ENCODE results near the gene QSOX2. TPM values are rescaled to one million over a fixed set of nuclear protein-coding genes. Genes with fewer than 3 reads are reported as not detected.

QSOX2 gene
- total RNA-seq, 1 experiment from 2014 or later = 34.6 TPM

GRCh38 chr9:136163248-136163850 lies 82.3 kb downstream of the QSOX2 start:
- CTCF ChIA-PET = no interaction called here
- BruUV-seq (replicated peaks) = no TSS peak

DNA sequence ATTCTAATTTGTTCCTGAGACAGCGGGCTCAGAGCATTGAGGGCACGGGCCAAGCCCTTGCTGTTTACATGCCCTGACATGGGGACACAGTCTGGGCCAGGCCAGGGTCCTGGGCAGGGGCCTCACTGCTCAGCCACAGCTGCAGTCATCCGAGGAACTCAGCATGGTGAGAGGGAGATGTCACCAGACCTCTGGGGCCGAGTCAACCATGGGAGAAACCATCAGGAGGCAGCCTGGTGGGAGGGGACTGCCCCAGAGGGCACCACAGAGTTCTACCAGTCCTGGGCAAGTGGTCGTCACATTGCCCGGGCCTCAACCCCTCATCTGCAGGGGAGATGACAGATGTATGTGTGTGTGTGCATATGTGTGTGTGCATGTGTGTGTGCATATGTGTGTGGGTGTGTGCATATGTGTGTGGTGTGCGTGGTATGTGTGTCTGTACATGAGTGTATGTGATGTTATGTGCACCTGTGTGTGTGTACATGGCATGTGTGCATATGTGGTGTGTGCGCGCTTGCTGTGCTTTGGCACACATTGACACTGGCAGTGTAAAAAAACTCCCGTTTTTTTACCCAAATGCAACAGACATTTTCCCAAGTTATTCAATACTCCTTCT lies 84.5 kb downstream of the QSOX2 start:
- Histone ChIP-seq H3K9me3 (ENCODE audit: insufficient read depth, low read depth) (peaks cover 3% of the 10 kb centered on the region; the same call in 1 of the 2 replicates), H3K27ac (no peak overlapping the region), H3K4me1 (replicated peaks; ENCODE audit: insufficient read depth) (no peaks in the 10 kb centered on the region), H2AFZ (no peak overlapping the region), H3K4me3 (no peak overlapping the region), H3F3A (ENCODE audit: insufficient read depth, low read depth) (no peaks in the 10 kb centered on the region), H3K79me2 (ENCODE audit: low read depth) (no peaks in the 10 kb centered on the region), H3K9me2 (ENCODE audit: insufficient read depth) (no peaks in the 10 kb centered on the region), H3K36me3 (ENCODE audit: low read depth) (no peaks in the 10 kb centered on the region), H3K27me3 (ENCODE audit: insufficient read depth, low read depth) (peaks cover 64% of the 10 kb centered on the region), H4K20me1 (ENCODE audit: insufficient read depth) (no peaks in the 10 kb centered on the region), H3K4me2 (no peak overlapping the region)
- ChIA-PET POLR2A (ENCODE audit: unreplicated experiment) (no interaction called here), CTCF (no interaction called here)
- no TSS peak for BruUV-seq (replicated peaks)
- no peak for TF ChIP-seq EZH2 (IDR thresholded peaks at IDR 0.05; ENCODE audit: low read depth)
- TF ChIP-seq, protein P1, sequence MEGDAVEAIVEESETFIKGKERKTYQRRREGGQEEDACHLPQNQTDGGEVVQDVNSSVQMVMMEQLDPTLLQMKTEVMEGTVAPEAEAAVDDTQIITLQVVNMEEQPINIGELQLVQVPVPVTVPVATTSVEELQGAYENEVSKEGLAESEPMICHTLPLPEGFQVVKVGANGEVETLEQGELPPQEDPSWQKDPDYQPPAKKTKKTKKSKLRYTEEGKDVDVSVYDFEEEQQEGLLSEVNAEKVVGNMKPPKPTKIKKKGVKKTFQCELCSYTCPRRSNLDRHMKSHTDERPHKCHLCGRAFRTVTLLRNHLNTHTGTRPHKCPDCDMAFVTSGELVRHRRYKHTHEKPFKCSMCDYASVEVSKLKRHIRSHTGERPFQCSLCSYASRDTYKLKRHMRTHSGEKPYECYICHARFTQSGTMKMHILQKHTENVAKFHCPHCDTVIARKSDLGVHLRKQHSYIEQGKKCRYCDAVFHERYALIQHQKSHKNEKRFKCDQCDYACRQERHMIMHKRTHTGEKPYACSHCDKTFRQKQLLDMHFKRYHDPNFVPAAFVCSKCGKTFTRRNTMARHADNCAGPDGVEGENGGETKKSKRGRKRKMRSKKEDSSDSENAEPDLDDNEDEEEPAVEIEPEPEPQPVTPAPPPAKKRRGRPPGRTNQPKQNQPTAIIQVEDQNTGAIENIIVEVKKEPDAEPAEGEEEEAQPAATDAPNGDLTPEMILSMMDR (conservative IDR thresholded peaks at IDR 0.05) = no peak
- intact Hi-C loops (cut with micrococcal nuclease; ENCODE audit: unreplicated experiment) = no loop called here
- no peak for DNase-seq

More at GRCh38 chr9:136163248-136163850, 82.3 kb downstream of the QSOX2 start:
- H3K79me2 ChIP-seq (ENCODE audit: low read depth) = no peaks in the 10 kb centered on the region
- no peak overlapping the region for H3K4me3 ChIP-seq
- POLR2A ChIA-PET (ENCODE audit: unreplicated experiment) = no interaction called here
- no peak overlapping the region for H3K4me2 ChIP-seq
- peaks cover 3% of the 10 kb centered on the region; the same call in 1 of the 2 replicates for H3K9me3 ChIP-seq (ENCODE audit: insufficient read depth, low read depth)
- H3K27ac ChIP-seq = no peak overlapping the region
- no peaks in the 10 kb centered on the region for H3K36me3 ChIP-seq (ENCODE audit: low read depth)
- intact Hi-C loops (cut with micrococcal nuclease; ENCODE audit: unreplicated experiment) = no loop called here
- H3F3A ChIP-seq (ENCODE audit: insufficient read depth, low read depth) = no peaks in the 10 kb centered on the region
- TF ChIP-seq, protein P1 (conservative IDR thresholded peaks at IDR 0.05) = no peak
- no peak for TF ChIP-seq EZH2 (IDR thresholded peaks at IDR 0.05; ENCODE audit: low read depth)
- no peaks in the 10 kb centered on the region for H3K9me2 ChIP-seq (ENCODE audit: insufficient read depth)
- no peak overlapping the region for H2AFZ ChIP-seq
- H3K27me3 ChIP-seq (ENCODE audit: insufficient read depth, low read depth) = peaks cover 54% of the 10 kb centered on the region
- no peak for DNase-seq
- H4K20me1 ChIP-seq (ENCODE audit: insufficient read depth) = no peaks in the 10 kb centered on the region
- H3K4me1 ChIP-seq (replicated peaks; ENCODE audit: insufficient read depth) = no peaks in the 10 kb centered on the region

- no peak for DNase-seq
- no peak overlapping the region for H2AFZ ChIP-seq
- H3K4me1 ChIP-seq (replicated peaks; ENCODE audit: insufficient read depth) = no peaks in the 10 kb centered on the region
- no peak overlapping the region for H3K4me2 ChIP-seq
- H3K4me3 ChIP-seq = no peak overlapping the region
- no peaks in the 10 kb centered on the region for H3F3A ChIP-seq (ENCODE audit: insufficient read depth, low read depth)
- peaks cover 3% of the 10 kb centered on the region; the same call in 1 of the 2 replicates for H3K9me3 ChIP-seq (ENCODE audit: insufficient read depth, low read depth)
- no peaks in the 10 kb centered on the region for H3K79me2 ChIP-seq (ENCODE audit: low read depth)
- ChIA-PET CTCF (no interaction called here), POLR2A (ENCODE audit: unreplicated experiment) (no interaction called here)
- H3K27ac ChIP-seq = no peak overlapping the region
- peaks cover 64% of the 10 kb centered on the region for H3K27me3 ChIP-seq (ENCODE audit: insufficient read depth, low read depth)
- intact Hi-C loops (cut with micrococcal nuclease; ENCODE audit: unreplicated experiment) = no loop called here
- no peaks in the 10 kb centered on the region for H4K20me1 ChIP-seq (ENCODE audit: insufficient read depth)
- BruUV-seq (replicated peaks) = no TSS peak
- no peaks in the 10 kb centered on the region for H3K36me3 ChIP-seq (ENCODE audit: low read depth)
- TF ChIP-seq EZH2 (IDR thresholded peaks at IDR 0.05; ENCODE audit: low read depth) = no peak
- TF ChIP-seq, protein P1 (conservative IDR thresholded peaks at IDR 0.05) = no peak
- H3K9me2 ChIP-seq (ENCODE audit: insufficient read depth) = no peaks in the 10 kb centered on the region
Observed at GRCh38 chr9:136160381-136160841, 85.2 kb downstream of the QSOX2 start.
